ENCODE results near the gene PUSL1. TPM values are rescaled to one million over a fixed set of nuclear protein-coding genes. Genes with fewer than 3 reads are reported as not detected.

The PUSL1 gene
- total RNA-seq, 6 experiments from 2014 or later = 5.6 to 21.6 (median 8.4) TPM

DNA sequence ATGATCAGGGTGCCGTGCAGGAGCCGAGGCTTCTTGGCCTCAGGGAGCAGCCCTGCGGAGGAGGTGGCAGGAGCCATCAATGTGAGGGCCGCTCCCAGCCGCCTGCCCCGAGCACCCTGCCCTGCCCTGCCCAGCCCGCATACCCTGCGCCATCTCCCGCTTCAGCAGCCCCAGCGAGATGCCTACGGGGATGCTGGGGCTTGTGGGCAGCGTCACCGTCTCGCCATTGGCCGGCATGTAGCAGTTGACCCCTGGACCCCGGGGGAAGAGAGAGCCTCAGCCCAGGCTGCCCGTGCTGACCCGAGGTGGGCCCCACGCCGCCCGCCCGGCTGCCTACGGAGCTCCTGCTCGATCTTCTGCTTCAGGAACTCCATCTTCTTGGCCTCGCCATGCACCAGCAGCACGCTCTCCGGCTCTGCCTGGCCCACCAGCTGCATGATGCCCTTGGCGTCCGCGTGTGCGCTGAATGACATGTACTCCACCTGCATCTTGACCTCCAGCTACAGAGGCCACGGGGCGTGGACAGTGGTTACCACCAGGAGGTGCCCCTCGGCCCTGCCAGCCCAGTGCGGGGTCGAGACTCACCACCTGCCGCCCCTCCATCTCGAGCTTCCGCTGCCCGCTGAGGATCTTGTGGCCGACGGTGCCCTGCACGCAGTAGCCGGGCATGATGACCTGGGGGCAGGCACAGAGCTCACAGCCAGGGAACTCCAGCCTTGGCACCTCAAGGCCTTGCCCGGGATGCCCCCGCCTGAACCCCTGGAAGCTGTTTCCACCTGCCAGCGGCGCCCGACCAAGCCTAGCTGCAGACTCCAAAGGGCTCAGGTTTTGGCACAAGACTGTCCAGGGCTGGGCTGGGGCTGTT, 4.3 kb downstream of the PUSL1 start:
- no peak for TF ChIP-seq POLR2A (IDR thresholded peaks at IDR 0.05)
- no peak for TF ChIP-seq CTCF (IDR thresholded peaks at IDR 0.05)
- no peaks in the 10 kb centered on the region for H3K27me3 ChIP-seq
- peaks cover 0 to 9% (median 3%) of the 10 kb centered on the region in 4 donors for H3K4me1 ChIP-seq
- no peaks in the 10 kb centered on the region for H3K9me3 ChIP-seq
- WGBS (ENCODE audit: insufficient coverage, low coverage, low lambda C conversion rate, missing lambda C conversion rate) = 82% methylated on average over 5 of the region's 49 CpGs
- no peak overlapping the region for H3K4me3 ChIP-seq
- H3K36me3 ChIP-seq = peaks cover 0 to 44% (median 10%) of the 10 kb centered on the region in 4 donors
- ATAC-seq (no peak), DNase-seq (no peak)
- intact Hi-C loops (cut with DNase I) = no loop called here
- H3K27ac ChIP-seq = no peak overlapping the region

- H3K36me3 ChIP-seq = peaks cover 0 to 44% (median 10%) of the 10 kb centered on the region in 4 donors
- 96% methylated on average over 4 of the region's 37 CpGs for WGBS (ENCODE audit: insufficient coverage, low coverage, low lambda C conversion rate, missing lambda C conversion rate)
- ATAC-seq = no peak
Measured at GRCh38 chr1:1313500-1314236, 5.3 kb downstream of the PUSL1 start.

DNA sequence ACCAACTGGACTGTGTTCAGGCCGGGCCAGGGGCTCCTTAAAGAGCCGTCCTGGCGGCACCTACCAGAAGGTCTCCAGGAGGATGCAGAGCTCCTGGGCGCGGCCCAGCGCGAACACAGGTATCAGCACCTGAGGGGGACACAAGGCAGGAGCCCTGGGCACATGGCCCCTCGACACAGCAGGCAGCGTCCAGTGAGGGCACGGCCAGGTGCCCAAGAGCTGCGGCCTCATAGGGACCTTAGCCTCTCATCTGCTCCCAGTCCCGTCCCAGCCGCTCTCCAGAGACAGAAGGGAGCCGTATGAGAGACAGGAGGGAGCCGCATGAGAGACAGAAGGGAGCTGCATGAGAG, 5.8 kb downstream of the PUSL1 start:
- Histone ChIP-seq H3K27ac (no peak overlapping the region), H3K4me3 (no peak overlapping the region), H3K27me3 (no peaks in the 10 kb centered on the region), H3K4me1 (peaks cover 0 to 19% (median 2%) of the 10 kb centered on the region in 4 donors), H3K9me3 (no peaks in the 10 kb centered on the region), H3K36me3 (peaks cover 0 to 47% (median 13%) of the 10 kb centered on the region in 4 donors)
- 87% methylated on average over 9 of the region's 15 CpGs for WGBS (ENCODE audit: insufficient coverage, low coverage, low lambda C conversion rate, missing lambda C conversion rate)
- no peak for ATAC-seq
- intact Hi-C loops (cut with DNase I) = no loop called here
- DNase-seq = no peak
- no peak for TF ChIP-seq CTCF (IDR thresholded peaks at IDR 0.05)
- TF ChIP-seq POLR2A (IDR thresholded peaks at IDR 0.05) = no peak

More at GRCh38 chr1:1313500-1314236, 5.3 kb downstream of the PUSL1 start:
- Histone ChIP-seq H3K4me1 (peaks cover 0 to 18% (median 3%) of the 10 kb centered on the region in 4 donors), H3K27ac (no peak overlapping the region), H3K4me3 (no peak overlapping the region), H3K27me3 (no peaks in the 10 kb centered on the region), H3K9me3 (no peaks in the 10 kb centered on the region)
- TF ChIP-seq CTCF (IDR thresholded peaks at IDR 0.05) (no peak), POLR2A (IDR thresholded peaks at IDR 0.05) (no peak)
- no peak for DNase-seq
- intact Hi-C loops (cut with DNase I) = no loop called here

GRCh38 chr1:1314678-1315335, 6.4 kb downstream of the PUSL1 start:
- H3K27ac ChIP-seq = no peak overlapping the region
- H3K9me3 ChIP-seq = no peaks in the 10 kb centered on the region
- no peaks in the 10 kb centered on the region for H3K27me3 ChIP-seq
- TF ChIP-seq POLR2A (IDR thresholded peaks at IDR 0.05) = no peak
- TF ChIP-seq CTCF (IDR thresholded peaks at IDR 0.05) = no peak
- intact Hi-C loops (cut with DNase I) = no loop called here
- ATAC-seq (no peak), DNase-seq (no peak)
- 75% methylated on average over 4 of the region's 23 CpGs for WGBS (ENCODE audit: insufficient coverage, low coverage, low lambda C conversion rate, missing lambda C conversion rate)
- no peak overlapping the region for H3K4me3 ChIP-seq
- peaks cover 0 to 47% (median 13%) of the 10 kb centered on the region in 4 donors for H3K36me3 ChIP-seq
- peaks cover 0 to 18% (median 0%) of the 10 kb centered on the region in 4 donors for H3K4me1 ChIP-seq

Data from right lobe of liver (tissue), 6 donors.